ENCODE data around the gene CENPN. TPM values are rescaled to one million over a fixed set of nuclear protein-coding genes. Genes with fewer than 3 reads are reported as not detected.

The CENPN gene
- total RNA-seq, 2 donors from 2014 or later, result 4.2 to 6.4 TPM

- no peak for DNase-seq (ENCODE audit: low spot score)
- intact Hi-C loops (cut with DNase I), result no loop called here
Measured at GRCh38 chr16:80990577-80990976, 16.4 kb upstream of the CENPN start.

GRCh38 chr16:80990978-80991377, 16.0 kb upstream of the CENPN start:
- intact Hi-C loops (cut with DNase I), result no loop called here
- DNase-seq (ENCODE audit: low spot score), result no peak

- intact Hi-C loops (cut with DNase I), result no loop called here
- DNase-seq (ENCODE audit: low spot score), result no peak
Measured at GRCh38 chr16:80991792-80992430, 15.1 kb upstream of the CENPN start.

GRCh38 chr16:80992676-80993293, 14.2 kb upstream of the CENPN start:
- intact Hi-C loops (cut with DNase I), result no loop called here
- no peak for DNase-seq (ENCODE audit: low spot score)

- intact Hi-C loops (cut with DNase I), result no loop called here
- DNase-seq (ENCODE audit: low spot score), result no peak
Measured at GRCh38 chr16:80993307-80993706, 13.7 kb upstream of the CENPN start.

- no peak for DNase-seq (ENCODE audit: low spot score)
- intact Hi-C loops (cut with DNase I), result no loop called here
Measured at GRCh38 chr16:80993834-80994233, 13.2 kb upstream of the CENPN start.

- intact Hi-C loops (cut with DNase I), result no loop called here
- DNase-seq (ENCODE audit: low spot score), result no peak
Measured at GRCh38 chr16:80994451-80994850, 12.6 kb upstream of the CENPN start.

- intact Hi-C loops (cut with DNase I), result no loop called here
Measured at GRCh38 chr16:80996688-80997138, 10.3 kb upstream of the CENPN start.

GRCh38 chr16:80997139-80997798, 9.7 kb upstream of the CENPN start:
- intact Hi-C loops (cut with DNase I), result no loop called here
- DNase-seq (ENCODE audit: low spot score), result no peak

More at GRCh38 chr16:80996688-80997138, 10.3 kb upstream of the CENPN start:
- DNase-seq (ENCODE audit: low spot score), result no peak

GRCh38 chr16:80997964-80998620, 8.9 kb upstream of the CENPN start:
- intact Hi-C loops (cut with DNase I), result no loop called here
- DNase-seq (ENCODE audit: low spot score), result no peak

- no peak for DNase-seq (ENCODE audit: low spot score)
- intact Hi-C loops (cut with DNase I), result loop anchor here in 1 of 2 donors (10.0 kb wide), 1 partner anchor 74 kb away; the partner anchor contains the start of gene C16orf46
Measured at GRCh38 chr16:81000873-81001272, 6.1 kb upstream of the CENPN start.

GRCh38 chr16:81001330-81001729, 5.7 kb upstream of the CENPN start:
- DNase-seq (ENCODE audit: low spot score), result no peak
- intact Hi-C loops (cut with DNase I), result loop anchor here in 1 of 2 donors (10.0 kb wide), 1 partner anchor 73 kb away; the partner anchor contains the start of gene C16orf46

- DNase-seq (ENCODE audit: low spot score), result no peak
- intact Hi-C loops (cut with DNase I), result loop anchor here in 1 of 2 donors (10.0 kb wide), 1 partner anchor 72 kb away; the partner anchor contains the start of gene C16orf46
Measured at GRCh38 chr16:81003064-81003463, 4.0 kb upstream of the CENPN start.

- intact Hi-C loops (cut with DNase I), result loop anchor here in 1 of 2 donors (10.0 kb wide), 1 partner anchor 71 kb away; the partner anchor contains the start of gene C16orf46
Measured at GRCh38 chr16:81003610-81004460, 3.2 kb upstream of the CENPN start.

GRCh38 chr16:81004646-81005353, 2.2 kb upstream of the CENPN start:
- intact Hi-C loops (cut with DNase I), result loop anchor here in 1 of 2 donors (10.0 kb wide), 1 partner anchor 70 kb away; the partner anchor contains the start of gene C16orf46
- DNase-seq (ENCODE audit: low spot score), result no peak

More at GRCh38 chr16:81003610-81004460, 3.2 kb upstream of the CENPN start:
- DNase-seq (ENCODE audit: low spot score), result no peak

- intact Hi-C loops (cut with DNase I), result loop anchor here in 1 of 2 donors (10.0 kb wide), 1 partner anchor 69 kb away; the partner anchor contains the start of gene C16orf46
- DNase-seq (ENCODE audit: low spot score), result no peak
Measured at GRCh38 chr16:81005610-81006161, 1.3 kb upstream of the CENPN start.

GRCh38 chr16:81006211-81006812, 702 bp upstream of the CENPN start:
- DNase-seq (ENCODE audit: low spot score), result peak; percentile 93
- intact Hi-C loops (cut with DNase I), result loop anchor here in 1 of 2 donors (10.0 kb wide), 1 partner anchor 68 kb away; the partner anchor contains the start of gene C16orf46

Measured in posterior vena cava (tissue), 2 donors.